Activated naive CD4-positive, alpha-beta T cell treated with anti-CD3 and anti-CD28 coated beads, Interleukin-2, amount 50 U/mL, for 24 hours (primary cell): ENCODE measurements around the gene TNFRSF14.
"Not testable (repeated sequence)": the region's sequence is repeated elsewhere in the genome, so short reads cannot be mapped to it uniquely, and the experiment has no call there.

ENCODE experiments used
- H3K27ac Mint-ChIP-seq: one replicate; pipeline ENCODE4 v1.8.0; 2021; ENCODE audit warnings: mild to moderate bottlenecking, mixed read lengths
- H3K27me3 Mint-ChIP-seq: one replicate; pipeline ENCODE4 v1.8.0; 2021; ENCODE audit warnings: mixed read lengths
- H3K36me3 Mint-ChIP-seq: one replicate; pipeline ENCODE4 v1.8.0; 2021; ENCODE audit warnings: mixed read lengths
- H3K4me1 Mint-ChIP-seq: one replicate; pipeline ENCODE4 v1.8.0; 2021; ENCODE audit warnings: mixed read lengths
- H3K4me3 Mint-ChIP-seq: one replicate; pipeline ENCODE4 v1.8.0; 2021; ENCODE audit warnings: mild to moderate bottlenecking, mixed read lengths
- H3K9me3 Mint-ChIP-seq: one replicate; pipeline ENCODE4 v1.8.0; 2021; ENCODE audit warnings: mixed read lengths

TNFRSF14 gene

GRCh38 chr1:2564006-2564814 is 8.0 kb downstream of the TNFRSF14 start:
- no peak overlapping the region for H3K4me3 Mint-ChIP-seq

GRCh38 chr1:2564815-2565374 is 8.7 kb downstream of the TNFRSF14 start:
- Mint-ChIP-seq H3K4me3 (no peak overlapping the region), H3K9me3 (no peaks in the 10 kb centered on the region), H3K27ac (no peak overlapping the region), H3K27me3 (no peaks in the 10 kb centered on the region), H3K4me1 (peaks cover 16% of the 10 kb centered on the region), H3K36me3 (no peaks in the 10 kb centered on the region)

More at GRCh38 chr1:2564006-2564814, 8.0 kb downstream of the TNFRSF14 start:
- H3K36me3 Mint-ChIP-seq, result no peaks in the 10 kb centered on the region
- H3K9me3 Mint-ChIP-seq, result no peaks in the 10 kb centered on the region
- no peak overlapping the region for H3K27ac Mint-ChIP-seq
- H3K27me3 Mint-ChIP-seq, result no peaks in the 10 kb centered on the region
- H3K4me1 Mint-ChIP-seq, result peaks cover 16% of the 10 kb centered on the region

- no peak overlapping the region for H3K27ac Mint-ChIP-seq
- no peaks in the 10 kb centered on the region for H3K27me3 Mint-ChIP-seq
- no peaks in the 10 kb centered on the region for H3K36me3 Mint-ChIP-seq
- no peak overlapping the region for H3K4me3 Mint-ChIP-seq
- no peaks in the 10 kb centered on the region for H3K9me3 Mint-ChIP-seq
- H3K4me1 Mint-ChIP-seq, result peaks cover 7% of the 10 kb centered on the region
Observed at GRCh38 chr1:2566101-2567045, 10.2 kb downstream of the TNFRSF14 start.

GRCh38 chr1:2567083-2567679 is 11.0 kb downstream of the TNFRSF14 start:
- H3K36me3 Mint-ChIP-seq, result no peaks in the 10 kb centered on the region
- H3K4me3 Mint-ChIP-seq, result no peak overlapping the region
- H3K9me3 Mint-ChIP-seq, result no peaks in the 10 kb centered on the region
- H3K27ac Mint-ChIP-seq, result no peak overlapping the region
- peaks cover 6% of the 10 kb centered on the region for H3K4me1 Mint-ChIP-seq
- no peaks in the 10 kb centered on the region for H3K27me3 Mint-ChIP-seq

GRCh38 chr1:2568187-2568816 is 12.1 kb downstream of the TNFRSF14 start:
- H3K27me3 Mint-ChIP-seq, H3K36me3 Mint-ChIP-seq, H3K4me3 Mint-ChIP-seq, H3K9me3 Mint-ChIP-seq, H3K27ac Mint-ChIP-seq, H3K4me1 Mint-ChIP-seq: not testable (repeated sequence)

GRCh38 chr1:2569060-2569459 is 12.9 kb downstream of the TNFRSF14 start:
- peaks cover 10% of the 10 kb centered on the region for H3K9me3 Mint-ChIP-seq
- no peaks in the 10 kb centered on the region for H3K36me3 Mint-ChIP-seq
- peaks cover 9% of the 10 kb centered on the region for H3K4me1 Mint-ChIP-seq
- no peak overlapping the region for H3K4me3 Mint-ChIP-seq
- no peaks in the 10 kb centered on the region for H3K27me3 Mint-ChIP-seq
- H3K27ac Mint-ChIP-seq, result no peak overlapping the region

- not testable (repeated sequence) for H3K27ac Mint-ChIP-seq, H3K27me3 Mint-ChIP-seq, H3K36me3 Mint-ChIP-seq, H3K4me3 Mint-ChIP-seq, H3K4me1 Mint-ChIP-seq
- peaks cover 13% of the 10 kb centered on the region for H3K9me3 Mint-ChIP-seq
Observed at GRCh38 chr1:2569703-2570102, 13.5 kb downstream of the TNFRSF14 start.

GRCh38 chr1:2570332-2570731 is 14.2 kb downstream of the TNFRSF14 start:
- H3K36me3 Mint-ChIP-seq, result no peaks in the 10 kb centered on the region
- no peak overlapping the region for H3K4me3 Mint-ChIP-seq
- peaks cover 9% of the 10 kb centered on the region for H3K4me1 Mint-ChIP-seq
- no peaks in the 10 kb centered on the region for H3K27me3 Mint-ChIP-seq
- peak overlapping the region; percentile 18 for H3K27ac Mint-ChIP-seq
- H3K9me3 Mint-ChIP-seq, result peaks cover 13% of the 10 kb centered on the region

GRCh38 chr1:2571348-2571747 is 15.2 kb downstream of the TNFRSF14 start:
- Mint-ChIP-seq H3K27ac (no peak overlapping the region), H3K36me3 (no peaks in the 10 kb centered on the region), H3K4me1 (peaks cover 9% of the 10 kb centered on the region), H3K9me3 (peaks cover 13% of the 10 kb centered on the region), H3K4me3 (no peak overlapping the region), H3K27me3 (no peaks in the 10 kb centered on the region)

- no peak overlapping the region for H3K4me3 Mint-ChIP-seq
- peak overlapping the region; percentile 66 for H3K27ac Mint-ChIP-seq
- H3K36me3 Mint-ChIP-seq, result no peaks in the 10 kb centered on the region
- H3K27me3 Mint-ChIP-seq, result no peaks in the 10 kb centered on the region
- peaks cover 13% of the 10 kb centered on the region for H3K9me3 Mint-ChIP-seq
- peaks cover 18% of the 10 kb centered on the region for H3K4me1 Mint-ChIP-seq
Observed at GRCh38 chr1:2573250-2573920, 17.2 kb downstream of the TNFRSF14 start.

GRCh38 chr1:2574350-2574749 is 18.2 kb downstream of the TNFRSF14 start:
- peaks cover 27% of the 10 kb centered on the region for H3K4me1 Mint-ChIP-seq
- H3K27ac Mint-ChIP-seq, result no peak overlapping the region
- H3K4me3 Mint-ChIP-seq, result no peak overlapping the region
- H3K9me3 Mint-ChIP-seq, result peaks cover 13% of the 10 kb centered on the region
- no peaks in the 10 kb centered on the region for H3K27me3 Mint-ChIP-seq
- peaks cover 2% of the 10 kb centered on the region for H3K36me3 Mint-ChIP-seq

- Mint-ChIP-seq H3K27ac (peak overlapping the region; percentile 51), H3K4me1 (peaks cover 41% of the 10 kb centered on the region), H3K4me3 (peak overlapping the region; percentile 1), H3K9me3 (peaks cover 13% of the 10 kb centered on the region), H3K36me3 (peaks cover 2% of the 10 kb centered on the region), H3K27me3 (no peaks in the 10 kb centered on the region)
Observed at GRCh38 chr1:2575801-2576663, 19.9 kb downstream of the TNFRSF14 start.

- not testable (repeated sequence) for H3K36me3 Mint-ChIP-seq, H3K27me3 Mint-ChIP-seq
- H3K9me3 Mint-ChIP-seq, result peaks cover 13% of the 10 kb centered on the region
- peak overlapping the region; percentile 77 for H3K4me3 Mint-ChIP-seq
- peaks cover 56% of the 10 kb centered on the region for H3K4me1 Mint-ChIP-seq
- peak overlapping the region; percentile 99 for H3K27ac Mint-ChIP-seq
Observed at GRCh38 chr1:2577565-2578075, 21.4 kb downstream of the TNFRSF14 start.

- H3K4me3 Mint-ChIP-seq, result peak overlapping the region; percentile 77
- H3K4me1 Mint-ChIP-seq, result peaks cover 64% of the 10 kb centered on the region
- peak overlapping the region; percentile 99 for H3K27ac Mint-ChIP-seq
- peaks cover 2% of the 10 kb centered on the region for H3K36me3 Mint-ChIP-seq
- peaks cover 6% of the 10 kb centered on the region for H3K9me3 Mint-ChIP-seq
- no peaks in the 10 kb centered on the region for H3K27me3 Mint-ChIP-seq
Observed at GRCh38 chr1:2578758-2579118, 22.6 kb downstream of the TNFRSF14 start.
